ENCODE data around the gene LGI2.

Gene LGI2

GRCh38 chr4:24992968-24993367 lies 37.8 kb downstream of the LGI2 start:
- Histone ChIP-seq H3K36me3 (ENCODE audit: control insufficient read depth, insufficient read depth, low read length) (no peaks in the 10 kb centered on the region), H3K18ac (ENCODE audit: low read length) (no peak overlapping the region), H3K4me2 (ENCODE audit: low read length) (no peak overlapping the region), H3K4me1 (ENCODE audit: control insufficient read depth, low read depth, low read length) (no peaks in the 10 kb centered on the region), H3K23ac (ENCODE audit: low read length) (no peak overlapping the region), H3K4me3 (ENCODE audit: low read length) (no peak overlapping the region), H3K9ac (ENCODE audit: low read length) (no peak overlapping the region), H4K8ac (ENCODE audit: low read depth, low read length) (no peak overlapping the region), H3K27ac (ENCODE audit: low read depth, low read length) (no peak overlapping the region), H2AK5ac (ENCODE audit: low read length) (no peak overlapping the region), H2BK15ac (replicated peaks; ENCODE audit: low read depth) (no peak overlapping the region), H3K56ac (ENCODE audit: low read length) (no peak overlapping the region), H2BK5ac (ENCODE audit: low read length) (no peak overlapping the region), H3K79me2 (ENCODE audit: control insufficient read depth, insufficient read depth, low read length) (no peaks in the 10 kb centered on the region), H3K79me1 (ENCODE audit: low read length) (no peaks in the 10 kb centered on the region), H3K4ac (ENCODE audit: low read depth, low read length) (no peak overlapping the region), H2BK120ac (ENCODE audit: low read depth, low read length) (no peak overlapping the region), H4K5ac (ENCODE audit: low read length) (no peak overlapping the region), H3K27me3 (ENCODE audit: insufficient read depth, low read length, poor library complexity) (no peaks in the 10 kb centered on the region)
- no CpG with 5 or more reads among the region's 1 CpG for WGBS (ENCODE audit: extremely low coverage, insufficient coverage, low lambda C conversion rate)
- DNase-seq: no peak

GRCh38 chr4:24991015-24991414 lies 39.7 kb downstream of the LGI2 start:
- Histone ChIP-seq H2BK120ac (ENCODE audit: low read depth, low read length) (no peak overlapping the region), H3K4me3 (ENCODE audit: low read length) (no peak overlapping the region), H3K56ac (ENCODE audit: low read length) (no peak overlapping the region), H3K79me1 (ENCODE audit: low read length) (no peaks in the 10 kb centered on the region), H2BK5ac (ENCODE audit: low read length) (no peak overlapping the region), H3K18ac (ENCODE audit: low read length) (no peak overlapping the region), H4K8ac (ENCODE audit: low read depth, low read length) (no peak overlapping the region), H3K27ac (ENCODE audit: low read depth, low read length) (no peak overlapping the region), H2AK5ac (ENCODE audit: low read length) (no peak overlapping the region), H2BK15ac (replicated peaks; ENCODE audit: low read depth) (no peak overlapping the region), H3K36me3 (ENCODE audit: control insufficient read depth, insufficient read depth, low read length) (no peaks in the 10 kb centered on the region), H3K4ac (ENCODE audit: low read depth, low read length) (no peak overlapping the region), H4K5ac (ENCODE audit: low read length) (no peak overlapping the region), H3K9ac (ENCODE audit: low read length) (no peak overlapping the region), H3K79me2 (ENCODE audit: control insufficient read depth, insufficient read depth, low read length) (no peaks in the 10 kb centered on the region), H3K23ac (ENCODE audit: low read length) (no peak overlapping the region), H3K4me1 (ENCODE audit: control insufficient read depth, low read depth, low read length) (no peaks in the 10 kb centered on the region), H3K27me3 (ENCODE audit: insufficient read depth, low read length, poor library complexity) (no peaks in the 10 kb centered on the region), H3K4me2 (ENCODE audit: low read length) (no peak overlapping the region)
- DNase-seq: no peak
- no CpG with 5 or more reads among the region's 3 CpGs for WGBS (ENCODE audit: extremely low coverage, insufficient coverage, low lambda C conversion rate)

- no peak overlapping the region for H3K4me3 ChIP-seq (ENCODE audit: low read length)
- no peak overlapping the region for H3K27ac ChIP-seq (ENCODE audit: low read depth, low read length)
- no peaks in the 10 kb centered on the region for H3K79me1 ChIP-seq (ENCODE audit: low read length)
- H3K79me2 ChIP-seq (ENCODE audit: control insufficient read depth, insufficient read depth, low read length): no peaks in the 10 kb centered on the region
- no peak overlapping the region for H3K9ac ChIP-seq (ENCODE audit: low read length)
- no peak overlapping the region for H3K56ac ChIP-seq (ENCODE audit: low read length)
- no peak overlapping the region for H2BK5ac ChIP-seq (ENCODE audit: low read length)
- H2AK5ac ChIP-seq (ENCODE audit: low read length): no peak overlapping the region
- H4K8ac ChIP-seq (ENCODE audit: low read depth, low read length): no peak overlapping the region
- no peak for DNase-seq
- H3K36me3 ChIP-seq (ENCODE audit: control insufficient read depth, insufficient read depth, low read length): no peaks in the 10 kb centered on the region
- no peak overlapping the region for H3K23ac ChIP-seq (ENCODE audit: low read length)
- no CpG with 5 or more reads among the region's 4 CpGs for WGBS (ENCODE audit: extremely low coverage, insufficient coverage, low lambda C conversion rate)
- no peak overlapping the region for H4K5ac ChIP-seq (ENCODE audit: low read length)
- H3K4me1 ChIP-seq (ENCODE audit: control insufficient read depth, low read depth, low read length): no peaks in the 10 kb centered on the region
- H3K18ac ChIP-seq (ENCODE audit: low read length): no peak overlapping the region
- H3K4ac ChIP-seq (ENCODE audit: low read depth, low read length): no peak overlapping the region
- no peaks in the 10 kb centered on the region for H3K27me3 ChIP-seq (ENCODE audit: insufficient read depth, low read length, poor library complexity)
- H2BK15ac ChIP-seq (replicated peaks; ENCODE audit: low read depth): no peak overlapping the region
- no peak overlapping the region for H2BK120ac ChIP-seq (ENCODE audit: low read depth, low read length)
- H3K4me2 ChIP-seq (ENCODE audit: low read length): no peak overlapping the region
Observed at GRCh38 chr4:24989327-24989726, 41.4 kb downstream of the LGI2 start.

- Histone ChIP-seq H2BK15ac (replicated peaks; ENCODE audit: low read depth) (no peak overlapping the region), H3K23ac (ENCODE audit: low read length) (no peak overlapping the region), H3K56ac (ENCODE audit: low read length) (no peak overlapping the region), H3K79me1 (ENCODE audit: low read length) (no peaks in the 10 kb centered on the region), H2BK120ac (ENCODE audit: low read depth, low read length) (no peak overlapping the region), H3K27me3 (ENCODE audit: insufficient read depth, low read length, poor library complexity) (no peaks in the 10 kb centered on the region), H3K79me2 (ENCODE audit: control insufficient read depth, insufficient read depth, low read length) (no peaks in the 10 kb centered on the region), H3K9ac (ENCODE audit: low read length) (no peak overlapping the region), H2BK5ac (ENCODE audit: low read length) (no peak overlapping the region), H2AK5ac (ENCODE audit: low read length) (no peak overlapping the region), H3K4me1 (ENCODE audit: control insufficient read depth, low read depth, low read length) (no peaks in the 10 kb centered on the region), H3K36me3 (ENCODE audit: control insufficient read depth, insufficient read depth, low read length) (no peaks in the 10 kb centered on the region), H3K4me2 (ENCODE audit: low read length) (no peak overlapping the region), H3K4me3 (ENCODE audit: low read length) (no peak overlapping the region), H4K5ac (ENCODE audit: low read length) (no peak overlapping the region), H4K8ac (ENCODE audit: low read depth, low read length) (no peak overlapping the region), H3K4ac (ENCODE audit: low read depth, low read length) (no peak overlapping the region), H3K18ac (ENCODE audit: low read length) (no peak overlapping the region), H3K27ac (ENCODE audit: low read depth, low read length) (no peak overlapping the region)
- peak; percentile 92 for DNase-seq
- no CpG with 5 or more reads among the region's 1 CpG for WGBS (ENCODE audit: extremely low coverage, insufficient coverage, low lambda C conversion rate)
Observed at GRCh38 chr4:24988776-24989175, 42.0 kb downstream of the LGI2 start.

- no CpG with 5 or more reads among the region's 6 CpGs for WGBS (ENCODE audit: extremely low coverage, insufficient coverage, low lambda C conversion rate)
- Histone ChIP-seq H3K4me2 (ENCODE audit: low read length) (no peak overlapping the region), H3K56ac (ENCODE audit: low read length) (no peak overlapping the region), H3K79me2 (ENCODE audit: control insufficient read depth, insufficient read depth, low read length) (no peaks in the 10 kb centered on the region), H2AK5ac (ENCODE audit: low read length) (no peak overlapping the region), H2BK5ac (ENCODE audit: low read length) (no peak overlapping the region), H3K23ac (ENCODE audit: low read length) (no peak overlapping the region), H3K18ac (ENCODE audit: low read length) (no peak overlapping the region), H4K8ac (ENCODE audit: low read depth, low read length) (no peak overlapping the region), H2BK120ac (ENCODE audit: low read depth, low read length) (no peak overlapping the region), H3K36me3 (ENCODE audit: control insufficient read depth, insufficient read depth, low read length) (no peaks in the 10 kb centered on the region), H4K5ac (ENCODE audit: low read length) (no peak overlapping the region), H3K9ac (ENCODE audit: low read length) (no peak overlapping the region), H3K27ac (ENCODE audit: low read depth, low read length) (no peak overlapping the region), H3K79me1 (ENCODE audit: low read length) (no peaks in the 10 kb centered on the region), H3K27me3 (ENCODE audit: insufficient read depth, low read length, poor library complexity) (no peaks in the 10 kb centered on the region), H3K4me3 (ENCODE audit: low read length) (no peak overlapping the region), H3K4me1 (ENCODE audit: control insufficient read depth, low read depth, low read length) (no peaks in the 10 kb centered on the region), H2BK15ac (replicated peaks; ENCODE audit: low read depth) (no peak overlapping the region), H3K4ac (ENCODE audit: low read depth, low read length) (no peak overlapping the region)
- no peak for DNase-seq
Observed at GRCh38 chr4:24984602-24985532, 45.9 kb downstream of the LGI2 start.

- Histone ChIP-seq H3K18ac (ENCODE audit: low read length) (no peak overlapping the region), H3K23ac (ENCODE audit: low read length) (no peak overlapping the region), H3K4me1 (ENCODE audit: control insufficient read depth, low read depth, low read length) (no peaks in the 10 kb centered on the region), H2AK5ac (ENCODE audit: low read length) (no peak overlapping the region), H3K27me3 (ENCODE audit: insufficient read depth, low read length, poor library complexity) (no peaks in the 10 kb centered on the region), H3K36me3 (ENCODE audit: control insufficient read depth, insufficient read depth, low read length) (no peaks in the 10 kb centered on the region), H2BK120ac (ENCODE audit: low read depth, low read length) (no peak overlapping the region), H3K56ac (ENCODE audit: low read length) (no peak overlapping the region), H2BK5ac (ENCODE audit: low read length) (no peak overlapping the region), H3K79me2 (ENCODE audit: control insufficient read depth, insufficient read depth, low read length) (no peaks in the 10 kb centered on the region), H3K4ac (ENCODE audit: low read depth, low read length) (no peak overlapping the region), H3K9ac (ENCODE audit: low read length) (no peak overlapping the region), H4K5ac (ENCODE audit: low read length) (no peak overlapping the region), H4K8ac (ENCODE audit: low read depth, low read length) (no peak overlapping the region), H3K27ac (ENCODE audit: low read depth, low read length) (no peak overlapping the region), H3K79me1 (ENCODE audit: low read length) (no peaks in the 10 kb centered on the region), H2BK15ac (replicated peaks; ENCODE audit: low read depth) (no peak overlapping the region), H3K4me2 (ENCODE audit: low read length) (no peak overlapping the region), H3K4me3 (ENCODE audit: low read length) (no peak overlapping the region)
- DNase-seq: no peak
- WGBS (ENCODE audit: extremely low coverage, insufficient coverage, low lambda C conversion rate): no CpG with 5 or more reads among the region's 5 CpGs
Observed at GRCh38 chr4:24980740-24981139, 50.0 kb downstream of the LGI2 start.
